Germinal center (tissue), 1 donor: ENCODE data around the gene REN.

ENCODE experiments used
- DNase-seq: peaks from one replicate; pipeline ENCODE4 v3.0.0; 2012; ENCODE audit warnings: mixed read lengths, low spot score

The REN gene

DNA sequence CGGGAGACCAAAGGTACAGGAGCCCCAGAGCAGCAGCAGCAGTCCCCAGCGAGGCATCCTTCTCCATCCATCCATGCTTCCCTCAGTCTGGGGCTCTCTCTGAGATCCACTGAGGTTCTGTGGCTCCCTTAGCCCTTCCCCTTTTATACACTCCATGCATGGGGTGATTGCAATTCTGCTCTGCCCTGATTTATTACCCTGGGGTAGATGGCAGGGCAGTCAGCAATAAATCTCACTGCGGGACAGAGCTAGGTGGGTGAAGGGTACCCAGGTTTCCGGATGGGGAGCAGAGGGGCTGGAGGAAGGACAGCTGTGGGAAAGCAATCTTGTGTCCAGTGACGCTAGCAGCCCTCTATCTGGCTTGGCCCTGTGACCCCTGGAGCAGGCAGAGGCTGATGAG lies at the start of gene REN:
Gene REN, minus strand, starts transcription at position 119 of the 400 bp plus-strand sequence. Its CDS starts 44 bp downstream, at position 75.
- DNase-seq = no peak

GRCh38 chr1:204213668-204214662 lies 47.8 kb upstream of the REN start, which contains the start of gene GOLT1A:
GOLT1A (minus strand) TSS chr1:204213988; CDS start chr1:204213906, 82 bp downstream.
- DNase-seq = peak; percentile 50

GRCh38 chr1:204212715-204213114 lies 46.6 kb upstream of the REN start:
- DNase-seq = no peak

DNA sequence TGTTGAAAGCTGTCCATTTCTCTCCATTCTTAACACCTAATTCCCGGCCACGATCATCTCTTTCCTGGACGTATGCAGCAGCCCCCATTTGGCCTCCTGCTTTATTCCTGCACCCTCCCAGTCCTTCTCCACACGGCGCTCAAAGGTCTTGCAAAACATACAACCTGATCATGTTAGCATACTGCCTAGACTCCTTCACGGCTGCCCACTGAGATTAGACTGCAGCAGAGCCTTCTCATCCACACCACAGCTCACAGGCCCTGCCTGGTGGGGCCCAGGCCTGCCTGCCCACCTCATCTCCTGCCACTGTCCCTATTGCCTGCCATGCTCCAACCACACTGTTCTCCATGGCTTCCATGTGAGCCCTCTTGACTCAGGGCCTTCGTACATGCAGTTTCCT lies 44.9 kb upstream of the REN start:
- DNase-seq = no peak

DNA sequence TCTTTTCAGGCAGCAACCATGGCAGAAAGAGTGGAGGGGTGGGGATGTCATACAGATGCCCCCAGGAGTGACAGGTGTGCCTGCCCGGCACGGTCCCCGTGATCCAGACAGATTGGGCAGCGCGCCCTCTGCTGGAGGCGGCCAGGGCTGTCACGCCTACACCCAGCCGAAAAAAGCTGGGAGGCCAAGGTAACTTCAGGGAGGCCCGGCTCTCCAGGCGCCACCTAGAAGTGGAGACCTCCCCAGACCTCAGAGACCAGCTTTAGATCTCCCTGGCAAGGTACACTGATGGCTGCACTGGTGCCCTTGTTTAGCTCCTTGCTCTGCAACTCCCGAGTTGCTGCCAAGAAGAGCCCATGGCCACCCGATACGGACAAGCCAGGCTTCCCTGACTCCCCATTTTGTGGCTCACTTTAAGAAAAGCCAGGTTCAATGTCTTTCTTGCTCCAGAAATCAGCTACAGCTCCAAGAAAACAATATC lies 41.0 kb upstream of the REN start:
- DNase-seq = peak; percentile 80

GRCh38 chr1:204206121-204206520 lies 40.0 kb upstream of the REN start:
- DNase-seq = no peak

DNA sequence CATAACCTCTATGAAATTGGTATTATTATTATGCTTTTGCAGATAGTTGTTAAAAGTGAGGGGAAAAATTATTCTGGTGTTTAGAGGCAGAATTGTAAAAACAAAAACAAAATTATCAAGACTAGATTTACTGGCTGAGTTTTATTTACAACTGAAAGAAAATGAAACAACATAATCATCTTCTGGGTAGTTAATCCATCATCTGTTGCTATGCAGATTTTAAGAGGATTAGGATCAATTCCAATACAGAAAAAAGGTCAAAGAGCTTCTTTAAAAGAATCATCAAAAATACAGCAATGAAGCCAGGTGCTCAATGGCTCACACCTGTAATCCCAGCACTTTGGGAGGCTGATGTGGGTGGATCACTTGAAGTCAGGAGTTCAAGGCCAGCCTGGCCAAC lies 39.3 kb upstream of the REN start:
- DNase-seq = no peak

DNA sequence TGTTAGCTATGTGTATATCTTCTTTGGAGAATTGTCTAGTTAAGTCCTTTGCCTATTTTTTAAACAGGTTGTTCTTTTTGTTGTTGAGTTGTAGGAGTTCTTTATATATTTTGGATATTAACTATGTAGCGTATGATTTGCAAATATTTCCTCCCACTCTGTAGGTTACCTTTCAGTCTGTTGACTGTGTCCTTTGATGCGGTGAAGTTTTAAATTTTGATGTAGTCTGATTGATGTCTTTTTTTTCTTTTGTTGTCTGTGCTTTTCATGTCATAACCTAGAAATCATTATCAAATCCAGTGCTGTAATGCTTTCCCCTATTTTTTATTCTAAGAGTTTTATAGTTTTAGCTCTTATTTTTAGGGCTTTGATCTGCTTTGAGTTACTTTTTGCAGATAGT lies 38.8 kb upstream of the REN start:
- DNase-seq = no peak

DNA sequence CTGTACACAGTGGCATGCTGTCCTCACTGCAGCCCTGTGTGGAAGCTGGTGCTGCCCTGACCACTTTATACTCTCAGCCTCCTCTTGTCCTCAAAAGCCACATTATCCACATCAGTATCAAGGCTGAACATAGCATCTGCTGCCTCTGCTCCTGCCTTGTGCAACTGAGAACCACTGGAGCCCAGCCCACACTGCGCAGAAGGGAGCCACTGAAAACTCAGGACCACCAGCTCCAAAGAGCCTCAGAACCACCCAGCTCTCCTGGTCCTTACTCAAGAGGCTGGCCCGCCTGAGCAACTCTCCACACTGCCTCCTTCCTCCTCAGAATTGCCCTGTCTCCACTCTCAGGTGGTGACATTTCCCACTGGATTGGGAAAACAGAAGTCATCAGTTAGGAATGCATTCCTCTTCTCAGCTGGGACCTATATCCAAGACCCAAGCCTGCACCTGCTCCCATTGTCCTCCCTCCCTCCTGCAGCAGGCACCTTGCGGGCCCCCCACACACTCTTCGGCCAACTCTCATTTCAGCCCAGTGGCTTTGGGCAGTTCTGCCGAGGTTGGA lies 37.1 kb upstream of the REN start:
- DNase-seq = no peak

DNA sequence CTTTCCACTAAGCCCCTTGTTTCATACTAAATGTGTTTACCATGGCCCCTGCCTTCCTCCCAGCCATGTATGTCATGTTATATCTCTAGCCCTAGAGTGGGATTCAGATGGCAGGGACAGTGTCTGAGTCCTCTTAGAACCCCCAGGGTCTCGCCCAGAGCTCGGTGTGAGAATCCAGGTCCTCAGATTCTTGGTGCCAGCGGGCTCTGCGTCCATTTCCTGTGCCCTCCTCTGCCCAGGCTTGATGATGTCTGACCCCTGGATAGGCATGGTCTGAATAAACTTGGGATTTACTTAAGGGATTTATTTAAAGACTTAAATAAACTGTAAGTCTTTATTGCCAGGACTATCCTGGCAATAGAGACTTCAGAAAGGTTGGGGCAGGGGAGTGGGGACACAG lies 36.3 kb upstream of the REN start:
- no peak for DNase-seq

GRCh38 chr1:204201348-204202040 lies 35.4 kb upstream of the REN start:
- no peak for DNase-seq

- DNase-seq = no peak
Observed at GRCh38 chr1:204199579-204199978, 33.4 kb upstream of the REN start.

DNA sequence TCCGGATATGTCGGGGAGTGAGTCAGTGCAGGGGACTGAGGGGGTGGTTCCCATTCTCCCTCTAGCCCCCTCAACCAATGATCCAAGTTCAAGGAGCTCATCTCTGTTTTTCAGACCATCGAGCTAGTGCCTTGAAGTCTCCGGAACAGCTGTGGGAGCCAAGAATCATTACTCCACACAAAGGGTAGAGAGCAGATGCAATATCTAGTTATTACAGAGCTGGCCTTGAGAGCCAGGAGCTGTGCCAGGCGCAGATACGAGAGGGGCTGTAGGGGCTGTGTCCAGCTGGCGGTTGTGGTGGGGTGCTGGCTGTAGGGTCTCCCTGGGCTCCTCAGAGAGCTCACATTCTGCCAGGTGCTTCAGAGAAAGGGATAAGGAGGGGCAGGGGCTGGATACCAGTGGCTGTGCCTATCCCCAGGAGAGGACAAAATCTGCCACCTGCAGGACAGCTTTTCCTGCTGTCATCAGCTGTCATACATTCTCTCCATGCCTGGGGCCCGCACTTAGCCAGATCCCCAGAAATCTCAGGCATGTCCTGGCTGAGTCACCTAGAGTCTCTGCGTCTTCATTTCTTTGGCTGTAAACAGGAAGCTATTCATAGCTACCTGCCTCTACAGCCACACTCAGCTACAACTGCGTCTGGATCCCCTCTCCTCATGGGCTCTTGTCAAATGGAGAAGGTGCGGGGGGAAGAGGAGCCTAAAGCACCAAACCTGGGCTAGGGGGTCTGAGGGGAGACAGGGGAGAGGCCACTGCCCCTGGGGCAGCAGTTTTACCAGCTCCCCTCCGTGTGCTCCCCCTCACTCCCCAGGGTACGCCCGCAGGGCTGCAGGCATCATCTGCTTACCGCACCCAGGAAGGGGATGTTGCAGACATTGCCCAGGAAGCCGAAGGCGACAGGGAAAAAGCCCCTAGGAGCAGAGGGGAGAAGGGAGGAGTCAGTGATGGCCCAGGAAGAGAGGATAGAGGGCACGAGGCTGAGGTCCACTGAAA lies 32.5 kb upstream of the REN start:
- DNase-seq = no peak

GRCh38 chr1:204197068-204197467 lies 30.9 kb upstream of the REN start:
- no peak for DNase-seq

DNA sequence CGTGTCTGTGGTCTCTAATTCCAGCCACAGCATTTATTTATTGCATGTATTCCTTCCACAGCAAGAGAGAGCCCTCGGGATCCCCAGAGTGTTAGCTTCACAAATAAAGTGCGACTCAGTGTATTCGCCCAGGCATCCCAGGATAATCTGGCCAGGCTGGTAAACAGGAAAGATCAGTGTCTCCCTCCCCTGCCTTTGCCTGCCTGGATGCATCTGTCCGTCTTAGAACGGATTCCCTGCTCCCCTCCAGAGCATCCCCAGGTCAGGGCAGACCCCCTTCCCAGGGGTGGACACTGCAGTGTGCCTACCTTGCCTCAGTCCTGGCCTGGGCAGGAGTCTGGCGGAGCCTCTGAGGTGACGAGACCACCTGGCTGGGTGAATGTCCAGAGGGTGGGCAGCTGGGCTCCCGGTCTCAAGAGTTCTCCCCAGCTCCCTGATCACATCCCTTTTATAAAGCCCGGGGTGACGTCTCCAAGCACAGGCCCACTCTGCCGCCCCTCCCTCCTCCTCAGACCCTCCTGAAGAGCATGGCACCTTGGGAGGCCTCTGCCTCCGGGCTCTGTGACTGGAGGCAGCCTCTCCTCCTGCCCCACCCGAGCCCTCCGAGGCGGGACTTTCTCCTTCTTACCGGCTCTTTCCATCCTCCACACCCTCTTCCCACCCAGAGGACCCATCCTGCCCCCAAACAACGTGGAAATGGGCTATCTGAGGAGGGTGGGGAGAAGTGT lies 30.1 kb upstream of the REN start, which contains the start of gene KISS1:
Gene KISS1, minus strand, starts transcription at position 424 of the 728 bp plus-strand sequence. CDS start 3,615 bp downstream, outside the sequence.
- no peak for DNase-seq

DNA sequence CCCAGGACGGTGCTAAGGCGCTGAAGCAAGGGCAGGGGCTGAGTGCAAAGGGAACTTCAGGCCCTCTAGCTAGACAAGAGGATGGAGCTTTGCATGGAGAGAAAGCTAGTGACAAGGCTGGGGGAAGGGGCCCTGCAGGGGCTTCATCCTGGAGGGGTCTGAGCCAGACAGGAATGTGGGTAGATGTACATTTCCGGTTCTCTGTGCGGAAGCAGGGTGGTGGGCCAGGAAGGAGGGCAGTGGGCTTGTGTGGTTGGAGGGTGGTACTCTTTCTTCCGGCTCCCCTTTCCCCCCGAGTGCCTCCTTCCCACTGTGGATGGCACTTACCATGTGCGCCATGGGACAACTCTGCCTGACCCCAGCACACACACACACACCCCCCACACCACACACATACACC lies 28.6 kb upstream of the REN start:
- DNase-seq = no peak

DNA sequence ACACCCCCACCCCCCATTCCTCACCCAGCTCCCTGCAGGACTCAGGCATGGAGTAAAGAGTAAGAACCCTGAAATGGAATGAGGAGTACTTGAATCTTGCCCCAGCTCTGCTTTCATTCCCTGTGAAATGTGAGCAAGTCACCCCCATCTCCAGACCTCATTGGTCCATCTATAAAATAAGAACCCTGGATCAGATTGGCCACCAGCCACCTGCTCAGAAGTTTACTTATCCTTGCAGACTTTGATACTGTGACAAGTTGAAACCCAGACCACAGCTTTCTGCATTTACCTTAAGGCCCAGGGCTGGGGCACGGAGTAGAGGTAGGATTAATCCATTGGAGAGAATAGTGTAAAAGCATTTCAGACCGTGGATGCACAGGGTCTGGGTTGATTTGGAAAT lies 27.9 kb upstream of the REN start:
- no peak for DNase-seq

GRCh38 chr1:204192589-204193352 lies 26.6 kb upstream of the REN start:
- no peak for DNase-seq

GRCh38 chr1:204192046-204192445 lies 25.9 kb upstream of the REN start:
- DNase-seq = no peak

- no peak for DNase-seq
Observed at GRCh38 chr1:204191456-204191855, 25.3 kb upstream of the REN start.
